ENCODE data around the gene HIC1.

Gene HIC1

DNA sequence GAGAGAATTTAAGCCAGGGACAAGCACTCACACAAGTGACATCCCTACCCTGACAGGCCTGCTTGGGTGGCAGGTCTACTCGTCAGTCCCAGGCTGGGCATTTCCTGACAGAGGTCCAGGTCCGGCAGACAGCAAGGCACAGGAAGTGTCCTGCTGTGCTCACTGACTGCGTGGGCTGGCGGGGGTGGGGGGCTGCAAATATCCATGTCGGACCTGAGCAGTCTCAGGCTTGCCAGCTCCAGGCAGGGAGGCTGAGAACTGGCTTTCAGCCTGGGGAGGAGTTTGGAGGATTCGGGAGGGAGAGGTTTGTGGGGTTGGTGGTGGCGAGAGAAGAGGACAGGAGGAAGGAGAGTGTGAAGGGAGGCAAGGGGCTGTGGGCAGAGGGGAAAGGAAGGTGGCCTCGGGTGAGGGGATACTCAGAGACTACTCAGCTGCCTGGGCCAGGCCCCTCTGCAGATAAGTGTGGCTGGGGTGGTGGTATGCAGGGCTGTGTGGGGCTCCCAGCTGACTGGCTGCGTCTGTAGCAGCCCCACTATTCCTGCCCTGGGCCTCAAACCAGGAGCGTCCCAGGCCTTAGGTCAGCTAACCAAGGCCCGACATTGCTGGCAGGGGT, 7.8 kb downstream of the HIC1 start:
- no peak overlapping the region for H3K4me3 Mint-ChIP-seq
- H3K4me1 Mint-ChIP-seq, result peaks cover 32% of the 10 kb centered on the region
- no peak overlapping the region for H3K27ac Mint-ChIP-seq (ENCODE audit: low read depth)
- no peaks in the 10 kb centered on the region for H3K9me3 Mint-ChIP-seq
- no peaks in the 10 kb centered on the region for H3K27me3 Mint-ChIP-seq
- ATAC-seq (replicated peaks; ENCODE audit: extremely low read depth, poor library complexity, severe bottlenecking) (no peak), DNase-seq (ENCODE audit: low spot score in 2 of 2) (no peak)
- peaks cover 22% of the 10 kb centered on the region for H3K36me3 Mint-ChIP-seq (ENCODE audit: insufficient read depth)

DNA sequence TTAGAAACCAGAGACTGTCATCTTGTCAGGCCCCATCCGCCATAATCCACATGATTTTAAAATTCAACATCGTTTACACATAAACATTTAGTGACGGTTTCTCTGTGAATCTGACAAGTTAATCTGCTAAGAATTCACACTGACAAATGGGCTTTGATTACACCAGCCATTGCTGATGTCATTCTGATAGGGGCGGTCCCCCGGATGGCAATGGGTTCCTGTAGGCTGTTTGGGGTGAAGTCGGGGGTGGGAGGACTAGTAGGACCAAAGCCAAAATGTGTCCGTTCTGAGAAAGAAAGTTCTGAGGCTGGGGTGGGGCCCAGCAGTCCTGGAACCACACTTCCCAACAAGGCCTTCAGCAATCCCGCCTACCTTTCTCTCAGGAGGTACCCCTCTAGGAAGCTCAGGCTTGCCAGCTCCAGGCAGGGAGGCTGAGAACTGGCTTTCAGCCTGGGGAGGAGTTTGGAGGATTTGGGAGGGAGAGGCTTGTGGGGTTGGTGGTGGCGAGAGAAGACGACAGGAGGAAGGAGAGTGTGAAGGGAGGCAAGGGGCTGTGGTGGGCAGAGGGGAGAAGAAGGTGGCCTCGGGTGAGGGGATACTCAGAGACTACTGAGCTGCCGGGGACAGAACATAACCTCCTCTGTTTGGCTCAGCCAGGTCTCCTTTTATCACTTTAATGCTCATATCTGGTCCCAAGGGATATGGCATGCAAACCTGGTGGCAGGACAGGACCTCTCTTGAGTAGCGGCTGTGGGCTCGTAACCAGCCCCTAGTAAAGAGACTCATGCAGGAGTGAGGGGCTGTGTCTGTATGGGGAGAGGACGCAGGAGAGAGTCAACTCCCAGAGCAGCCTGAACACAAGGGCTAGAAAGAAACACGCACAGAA, 8.6 kb downstream of the HIC1 start:
- Mint-ChIP-seq H3K4me3 (no peak overlapping the region), H3K9me3 (no peaks in the 10 kb centered on the region), H3K27me3 (no peaks in the 10 kb centered on the region), H3K4me1 (peaks cover 40% of the 10 kb centered on the region), H3K36me3 (ENCODE audit: insufficient read depth) (peaks cover 20% of the 10 kb centered on the region), H3K27ac (ENCODE audit: low read depth) (no peak overlapping the region)
- ATAC-seq (replicated peaks; ENCODE audit: extremely low read depth, poor library complexity, severe bottlenecking) (no peak), DNase-seq (ENCODE audit: low spot score in 2 of 2) (no peak)

DNA sequence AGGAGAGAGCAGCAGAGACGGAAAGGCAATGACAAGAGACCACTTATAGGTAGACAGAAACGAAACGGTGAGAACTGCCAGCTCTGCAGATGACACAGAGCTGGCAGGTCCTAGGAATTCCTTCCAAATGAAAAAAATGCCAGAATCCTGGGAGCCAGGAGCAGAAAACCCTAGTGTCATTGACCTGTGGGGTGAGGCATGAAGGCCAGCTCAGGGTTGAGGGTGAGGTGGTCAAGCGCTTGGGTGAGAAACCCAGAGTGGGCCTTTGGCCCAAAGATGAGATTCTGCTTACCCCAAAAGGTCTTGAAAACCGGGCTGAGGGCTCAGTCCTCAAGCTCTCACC, 9.2 kb downstream of the HIC1 start:
- Mint-ChIP-seq H3K9me3 (no peaks in the 10 kb centered on the region), H3K27ac (ENCODE audit: low read depth) (peak overlapping the region; percentile 19), H3K4me1 (peaks cover 46% of the 10 kb centered on the region), H3K4me3 (no peak overlapping the region), H3K36me3 (ENCODE audit: insufficient read depth) (peaks cover 20% of the 10 kb centered on the region), H3K27me3 (no peaks in the 10 kb centered on the region)
- ATAC-seq (replicated peaks; ENCODE audit: extremely low read depth, poor library complexity, severe bottlenecking), result no peak
- no peak for DNase-seq (ENCODE audit: low spot score in 2 of 2)

DNA sequence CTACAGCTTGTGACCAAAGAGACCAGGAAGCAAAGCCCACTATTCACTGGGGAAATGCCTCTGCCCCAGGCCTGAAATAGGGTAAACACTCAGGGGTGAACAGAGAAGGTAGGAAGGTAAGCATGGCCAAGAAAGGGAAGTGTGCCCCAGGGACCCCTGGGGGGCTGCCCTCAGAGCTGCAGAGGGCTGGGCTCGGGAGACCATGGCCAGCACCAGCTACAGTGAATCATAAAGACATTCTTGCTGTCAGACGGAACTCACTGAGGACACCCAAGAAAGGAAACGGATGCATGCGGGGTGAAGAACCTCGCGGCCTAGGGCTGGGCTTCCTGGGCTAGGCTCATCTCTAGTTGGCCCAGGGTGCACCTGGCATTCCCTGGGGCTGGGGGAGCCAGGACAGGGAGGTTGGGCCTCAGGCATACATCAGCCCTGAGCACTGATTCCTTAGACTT, 9.6 kb downstream of the HIC1 start:
- ATAC-seq (replicated peaks; ENCODE audit: extremely low read depth, poor library complexity, severe bottlenecking), result no peak
- H3K27ac Mint-ChIP-seq (ENCODE audit: low read depth), result peak overlapping the region; percentile 19
- H3K4me1 Mint-ChIP-seq, result peaks cover 47% of the 10 kb centered on the region
- no peak overlapping the region for H3K4me3 Mint-ChIP-seq
- peaks cover 17% of the 10 kb centered on the region for H3K36me3 Mint-ChIP-seq (ENCODE audit: insufficient read depth)
- no peaks in the 10 kb centered on the region for H3K9me3 Mint-ChIP-seq
- H3K27me3 Mint-ChIP-seq, result no peaks in the 10 kb centered on the region
- DNase-seq (ENCODE audit: low spot score in 2 of 2), result no peak

DNA sequence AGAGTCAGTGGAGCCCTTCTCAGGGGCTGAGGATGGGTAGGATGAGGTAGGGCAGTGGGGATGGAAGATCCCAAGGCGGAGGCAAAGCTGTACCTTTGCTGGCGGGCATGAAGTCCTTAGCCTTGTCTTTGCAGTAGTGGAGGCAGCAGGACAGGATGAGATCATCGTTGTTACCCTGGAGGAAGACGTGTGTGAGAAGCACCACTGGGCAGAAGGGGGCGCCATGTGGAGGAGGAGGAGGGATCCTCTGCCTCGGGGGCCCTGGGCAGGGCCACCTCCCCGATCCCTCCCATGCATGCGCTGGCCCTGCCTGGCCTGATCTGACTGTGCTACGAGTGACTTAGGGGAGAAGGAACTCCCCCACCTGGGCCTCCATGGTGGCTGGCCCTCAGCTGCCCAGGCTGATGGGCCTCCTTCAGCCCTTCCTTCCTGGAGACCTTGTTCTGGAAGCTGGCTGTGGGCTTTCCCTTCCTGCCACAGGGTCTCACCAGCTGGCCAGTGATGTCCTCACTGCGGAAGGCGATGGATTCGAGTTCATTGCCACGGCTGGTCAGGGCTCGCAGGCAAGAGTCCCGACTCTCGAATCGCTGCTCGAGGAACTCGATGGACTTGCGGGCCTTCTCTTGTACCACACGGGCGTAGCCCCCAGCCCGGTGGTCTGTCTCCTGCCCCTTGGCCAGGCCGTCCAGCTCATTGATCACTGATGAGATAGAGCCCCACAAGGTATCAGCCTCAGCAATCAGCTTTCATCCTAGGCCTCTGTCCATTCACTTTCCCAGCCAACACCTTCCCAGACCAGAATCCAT, 10.3 kb downstream of the HIC1 start:
- DNase-seq (ENCODE audit: low spot score in 2 of 2) (no peak), ATAC-seq (replicated peaks; ENCODE audit: extremely low read depth, poor library complexity, severe bottlenecking) (no peak)
- H3K27ac Mint-ChIP-seq (ENCODE audit: low read depth), result peak overlapping the region; percentile 19
- H3K27me3 Mint-ChIP-seq, result no peaks in the 10 kb centered on the region
- H3K36me3 Mint-ChIP-seq (ENCODE audit: insufficient read depth), result peaks cover 14% of the 10 kb centered on the region
- H3K4me1 Mint-ChIP-seq, result peaks cover 50% of the 10 kb centered on the region
- no peaks in the 10 kb centered on the region for H3K9me3 Mint-ChIP-seq
- no peak overlapping the region for H3K4me3 Mint-ChIP-seq

DNA sequence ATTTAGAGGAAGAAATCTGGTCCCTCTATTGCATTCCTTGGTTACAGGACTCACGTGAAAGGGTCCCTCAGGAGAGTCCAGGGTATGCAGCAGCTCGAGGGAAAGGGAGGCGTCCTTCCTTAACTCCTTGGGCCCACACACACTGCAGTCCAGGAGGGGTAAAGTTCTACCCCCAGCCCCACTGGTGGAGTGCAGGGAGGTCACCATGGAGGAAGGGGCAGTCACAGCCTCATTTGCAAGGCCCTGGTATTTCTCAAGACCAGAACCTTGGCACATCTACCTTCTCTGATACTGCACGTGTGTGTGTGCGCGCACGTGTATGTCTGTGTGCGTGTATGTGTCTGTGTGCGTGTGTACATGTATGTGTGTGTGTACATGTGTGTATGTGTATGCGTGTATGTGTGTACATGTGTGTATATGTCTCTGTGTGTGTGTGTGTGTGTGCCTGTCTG, 11.1 kb downstream of the HIC1 start:
- no peak overlapping the region for H3K4me3 Mint-ChIP-seq
- H3K27ac Mint-ChIP-seq (ENCODE audit: low read depth), result no peak overlapping the region

DNA sequence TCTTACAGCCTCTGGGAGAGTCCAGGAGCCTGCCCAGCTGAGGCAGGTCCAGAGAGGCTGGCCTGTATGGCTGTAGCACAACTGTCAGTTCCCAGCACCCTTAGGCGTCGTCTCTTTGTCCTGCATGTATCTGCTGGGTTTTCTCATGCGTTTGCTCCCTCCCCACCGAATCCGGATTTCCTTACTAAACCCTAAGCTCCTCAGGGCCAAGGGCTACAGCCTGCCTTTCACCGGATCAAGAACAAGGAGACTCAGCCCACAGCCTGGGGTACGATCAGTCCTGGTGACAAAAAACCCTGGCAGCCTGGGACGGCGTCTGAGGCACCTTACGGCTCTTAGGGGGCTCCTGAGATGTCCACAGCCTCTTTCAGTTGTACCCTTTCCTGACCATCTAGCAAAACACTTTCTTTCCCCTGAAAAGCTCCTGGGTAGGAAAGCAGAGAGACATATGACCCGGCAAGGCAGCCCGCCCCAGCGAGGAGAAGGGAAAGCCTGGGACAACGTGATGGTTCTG, 12.2 kb downstream of the HIC1 start:
- DNase-seq (ENCODE audit: low spot score in 2 of 2) (no peak), ATAC-seq (replicated peaks; ENCODE audit: extremely low read depth, poor library complexity, severe bottlenecking) (no peak)
- peaks cover 56% of the 10 kb centered on the region for H3K4me1 Mint-ChIP-seq
- H3K9me3 Mint-ChIP-seq, result no peaks in the 10 kb centered on the region
- peaks cover 15% of the 10 kb centered on the region for H3K36me3 Mint-ChIP-seq (ENCODE audit: insufficient read depth)
- no peak overlapping the region for H3K27ac Mint-ChIP-seq (ENCODE audit: low read depth)
- H3K4me3 Mint-ChIP-seq, result no peak overlapping the region
- H3K27me3 Mint-ChIP-seq, result no peaks in the 10 kb centered on the region

More for the DNA sequence above, 11.1 kb downstream of the HIC1 start:
- Mint-ChIP-seq H3K9me3 (no peaks in the 10 kb centered on the region), H3K4me1 (peaks cover 51% of the 10 kb centered on the region), H3K36me3 (ENCODE audit: insufficient read depth) (peaks cover 14% of the 10 kb centered on the region), H3K27me3 (no peaks in the 10 kb centered on the region)
- ATAC-seq (replicated peaks; ENCODE audit: extremely low read depth, poor library complexity, severe bottlenecking), result no peak
- no peak for DNase-seq (ENCODE audit: low spot score in 2 of 2)

DNA sequence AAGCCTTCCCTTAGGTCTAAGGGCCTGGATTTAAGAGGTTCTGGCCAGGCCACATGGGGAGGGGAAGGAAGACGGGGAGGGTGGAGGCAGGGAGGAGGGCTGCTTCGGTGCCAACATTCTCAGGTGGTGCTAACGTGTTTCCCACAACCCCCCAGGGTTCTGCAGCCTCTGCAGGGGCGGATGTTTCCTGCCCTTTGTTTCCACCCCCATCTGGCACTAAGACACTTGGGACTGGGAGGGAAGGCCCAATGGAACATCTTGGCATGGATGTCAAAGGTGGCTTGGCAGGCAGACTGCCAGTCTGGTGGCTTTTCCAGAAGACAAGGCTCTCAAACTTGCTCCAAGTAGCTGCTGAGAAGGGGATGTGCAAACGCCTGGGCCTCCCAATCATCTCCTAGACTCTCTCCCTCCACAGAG, 12.7 kb downstream of the HIC1 start:
- DNase-seq (ENCODE audit: low spot score in 2 of 2) (no peak), ATAC-seq (replicated peaks; ENCODE audit: extremely low read depth, poor library complexity, severe bottlenecking) (no peak)
- Mint-ChIP-seq H3K27me3 (no peaks in the 10 kb centered on the region), H3K4me1 (peaks cover 56% of the 10 kb centered on the region), H3K4me3 (no peak overlapping the region), H3K27ac (ENCODE audit: low read depth) (no peak overlapping the region), H3K9me3 (no peaks in the 10 kb centered on the region), H3K36me3 (ENCODE audit: insufficient read depth) (peaks cover 15% of the 10 kb centered on the region)

DNA sequence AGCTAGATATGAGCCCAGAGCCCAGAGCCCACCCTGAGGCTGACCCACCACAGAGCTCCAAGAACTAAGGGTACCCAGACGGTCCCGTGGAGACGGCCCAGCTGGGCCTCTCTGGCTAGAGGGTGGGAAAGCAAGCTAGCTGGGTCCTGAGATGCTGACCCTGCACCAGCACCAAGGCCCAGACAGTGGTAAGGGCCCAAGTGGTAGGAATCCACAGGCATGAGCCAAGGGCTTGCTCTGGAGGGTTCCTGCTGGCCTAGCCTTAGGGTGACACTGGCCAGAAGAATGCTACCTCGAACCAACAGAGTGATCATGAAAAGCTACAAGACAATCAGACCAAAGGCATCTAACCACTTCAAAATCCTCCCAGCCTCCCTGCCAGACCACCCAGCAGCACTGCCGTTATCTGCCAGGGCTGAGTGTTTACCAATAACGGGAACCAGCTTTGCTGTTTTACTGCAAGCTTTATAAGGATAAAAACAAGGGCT, 13.2 kb downstream of the HIC1 start:
- no peak overlapping the region for H3K4me3 Mint-ChIP-seq

DNA sequence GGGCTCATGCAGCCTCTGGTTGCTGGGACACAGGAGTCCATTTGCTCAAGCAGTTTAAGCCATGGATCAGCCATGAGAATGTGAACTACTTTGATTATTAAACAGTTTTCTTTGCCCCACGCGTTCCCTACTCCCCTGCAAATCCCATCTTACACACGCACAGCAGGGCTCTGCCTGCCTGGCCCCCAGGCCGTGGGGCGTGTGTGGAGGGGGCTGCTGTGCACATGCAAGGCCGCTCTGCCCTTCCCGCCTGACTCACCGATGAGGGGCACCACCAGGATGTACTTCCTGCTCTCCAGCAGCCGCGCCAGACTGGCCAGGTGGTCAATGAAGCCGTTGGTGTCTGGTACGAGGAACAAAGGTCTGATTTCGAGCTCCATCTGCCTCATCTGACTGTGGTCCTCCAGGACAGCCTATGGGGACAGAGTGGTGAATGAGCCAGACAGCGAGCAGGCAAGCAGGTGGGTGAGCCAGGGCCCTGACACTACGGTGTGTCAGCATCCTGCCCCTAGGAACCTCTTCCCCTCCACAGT, 13.7 kb downstream of the HIC1 start:
- Mint-ChIP-seq H3K9me3 (no peaks in the 10 kb centered on the region), H3K4me1 (peaks cover 56% of the 10 kb centered on the region), H3K36me3 (ENCODE audit: insufficient read depth) (peaks cover 12% of the 10 kb centered on the region), H3K27me3 (no peaks in the 10 kb centered on the region), H3K4me3 (peak overlapping the region; percentile 58), H3K27ac (ENCODE audit: low read depth) (peak overlapping the region; percentile 92)
- no peak for DNase-seq (ENCODE audit: low spot score in 2 of 2)
- no peak for ATAC-seq (replicated peaks; ENCODE audit: extremely low read depth, poor library complexity, severe bottlenecking)

More for the DNA sequence above, 13.2 kb downstream of the HIC1 start:
- H3K9me3 Mint-ChIP-seq, result no peaks in the 10 kb centered on the region
- ATAC-seq (replicated peaks; ENCODE audit: extremely low read depth, poor library complexity, severe bottlenecking), result no peak
- H3K36me3 Mint-ChIP-seq (ENCODE audit: insufficient read depth), result peaks cover 12% of the 10 kb centered on the region
- DNase-seq (ENCODE audit: low spot score in 2 of 2), result no peak
- H3K27me3 Mint-ChIP-seq, result no peaks in the 10 kb centered on the region
- H3K4me1 Mint-ChIP-seq, result peaks cover 56% of the 10 kb centered on the region
- H3K27ac Mint-ChIP-seq (ENCODE audit: low read depth), result no peak overlapping the region

DNA sequence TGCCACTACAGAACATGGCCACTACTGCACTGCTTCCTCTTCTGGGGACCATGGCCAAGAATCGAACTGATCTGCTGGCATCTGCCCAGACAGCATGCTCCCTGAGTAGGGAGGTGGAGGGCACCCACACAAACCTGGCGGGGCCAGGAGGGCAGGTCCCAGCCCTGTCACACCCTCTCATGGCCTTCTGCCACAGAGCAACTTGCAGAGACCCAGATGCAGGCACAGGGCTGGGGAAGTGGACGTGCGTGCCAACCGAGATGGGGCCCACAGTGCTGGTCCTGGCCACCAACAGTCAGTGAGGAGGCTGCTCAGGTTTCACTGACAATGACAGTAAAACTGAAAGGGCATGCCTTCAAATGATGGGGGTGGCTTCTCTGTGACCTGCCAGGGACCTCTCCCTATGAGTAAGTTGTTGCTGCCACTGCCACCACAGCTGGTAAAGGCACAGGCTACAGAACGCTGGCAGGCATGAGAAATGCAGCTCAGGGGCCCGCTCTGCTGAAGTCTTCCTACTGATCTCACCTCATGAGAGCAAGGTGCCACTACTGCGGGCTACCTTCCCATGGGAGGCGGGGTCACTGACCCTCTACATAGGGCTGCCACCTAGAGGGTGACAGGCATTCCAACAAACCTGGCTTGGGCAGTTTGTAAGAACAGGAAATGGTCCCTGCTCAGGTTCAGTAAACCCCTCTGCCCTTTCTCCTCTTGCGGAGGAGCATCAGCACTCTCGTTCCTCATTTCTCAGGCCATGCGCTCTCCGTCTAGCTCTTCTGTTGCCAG, 15.5 kb downstream of the HIC1 start:
- Mint-ChIP-seq H3K36me3 (ENCODE audit: insufficient read depth) (peaks cover 12% of the 10 kb centered on the region), H3K4me1 (peaks cover 48% of the 10 kb centered on the region), H3K4me3 (peak overlapping the region; percentile 58), H3K9me3 (no peaks in the 10 kb centered on the region), H3K27ac (ENCODE audit: low read depth) (peak overlapping the region; percentile 92), H3K27me3 (no peaks in the 10 kb centered on the region)
- peak; percentile 89 for ATAC-seq (replicated peaks; ENCODE audit: extremely low read depth, poor library complexity, severe bottlenecking)
- peak in 1 of 2 donors; percentile 56 for DNase-seq (ENCODE audit: low spot score in 2 of 2)
